H1 (cell line): ENCODE data around the gene TTLL9. TPM values are rescaled to one million over a fixed set of nuclear protein-coding genes. Genes with fewer than 3 reads are reported as not detected.

Experiments used
- CTCF ChIA-PET: fragments of 300-600 bp; sonication (Branson Sonifier 250); formaldehyde crosslinking; loops from one replicate; lab custom pipeline; 2021; ENCODE audit not compliant: partially characterized antibody; lab: Charles Lee
- POLR2A ChIA-PET: fragments of 300-600 bp; sonication (Branson Sonifier 250); formaldehyde crosslinking; loops from one replicate; lab custom pipeline; 2021; ENCODE audit warnings: inconsistent platforms; ENCODE audit not compliant: partially characterized antibody; lab: Charles Lee
- DNase-seq, 2 experiments: peaks; one replicate each; pipeline versions ENCODE4 v3.0.0 to v3.0.0-alpha.2; 2010 to 2022; ENCODE audit warnings: low spot score in 2 of 2, low read depth in 1 of 2, mixed read lengths in 1 of 2
- FAIRE-seq: peaks from 2 replicates; lab custom pipeline; 2011; peaks lifted over from hg19 to GRCh38; lab: Jason Lieb, UNC
- H2AFZ ChIP-seq: 2 replicates; pipeline ENCODE4 v1.8.1; 2012; ENCODE audit warnings: low read length, inconsistent platforms
- H2AK5ac ChIP-seq: 2 replicates; pipeline ENCODE4 v1.6.1; 2013; ENCODE audit warnings: low read depth, low read length
- H2BK120ac ChIP-seq: replicated peaks from 2 replicates; pipeline ENCODE3; 2013; ENCODE audit warnings: low read depth, low read length, inconsistent platforms
- H2BK12ac ChIP-seq: 2 replicates; pipeline ENCODE4 v1.6.1; 2013; ENCODE audit warnings: low read depth, low read length
- H2BK15ac ChIP-seq: 2 replicates; pipeline ENCODE4 v1.6.1; 2013; ENCODE audit warnings: low read length
- H2BK20ac ChIP-seq: 2 replicates; pipeline ENCODE4 v1.6.1; 2013; ENCODE audit warnings: low read length
- H2BK5ac ChIP-seq: 2 replicates; pipeline ENCODE4 v1.6.1; 2013; ENCODE audit warnings: low read depth, low read length
- H3K14ac ChIP-seq: 2 replicates; pipeline ENCODE4 v1.6.1; 2013; ENCODE audit warnings: inconsistent platforms; ENCODE audit not compliant: insufficient read length
- H3K18ac ChIP-seq: 2 replicates; pipeline ENCODE4 v1.6.1; 2013; ENCODE audit warnings: low read length; ENCODE audit errors: extremely low read depth
- H3K23ac ChIP-seq: 2 replicates; pipeline ENCODE4 v1.6.1; 2013; ENCODE audit warnings: inconsistent platforms; ENCODE audit not compliant: insufficient read length
- H3K23me2 ChIP-seq: 2 replicates; pipeline ENCODE4 v1.6.1; 2013; ENCODE audit warnings: low read depth, low read length
- H3K27ac ChIP-seq: 2 replicates; pipeline ENCODE4 v1.6.1; 2011; ENCODE audit warnings: low read depth, low read length, inconsistent platforms
- H3K27me3 ChIP-seq, 4 experiments: replicated peaks in 1 of 4; 1 replicate in 1 of 4; 2 replicates in 3 of 4; pipeline versions ENCODE4 v1.6.1 to v1.8.1; 2011 to 2013; ENCODE audit warnings: low read length in 3 of 4, mild to moderate bottlenecking in 3 of 4, inconsistent platforms in 2 of 4, mixed read lengths in 2 of 4, moderate library complexity in 1 of 4; ENCODE audit not compliant: control insufficient read depth in 3 of 4, insufficient read depth in 3 of 4; ENCODE audit errors: extremely low read depth in 1 of 4
- H3K36me3 ChIP-seq, 4 experiments: 2 replicates each; pipeline versions ENCODE4 v1.6.1 to v1.8.1; 2011 to 2013; ENCODE audit warnings: mild to moderate bottlenecking in 4 of 4, low read length in 3 of 4, moderate library complexity in 2 of 4, control low read depth in 1 of 4, inconsistent platforms in 1 of 4; ENCODE audit not compliant: insufficient read depth in 4 of 4, control insufficient read depth in 2 of 4
- H3K4ac ChIP-seq: replicated peaks from 2 replicates; pipeline ENCODE3; 2013; ENCODE audit warnings: low read length, low read depth, mixed read lengths, inconsistent platforms; ENCODE audit not compliant: insufficient read length
- H3K4me1 ChIP-seq, 4 experiments: replicated peaks in 1 of 4; 1 replicate in 1 of 4; 2 replicates in 3 of 4; pipeline versions ENCODE4 v1.6.1 to v1.8.1; 2011 to 2013; ENCODE audit warnings: low read length in 3 of 4, inconsistent platforms in 2 of 4, mixed read lengths in 1 of 4; ENCODE audit not compliant: insufficient read depth in 4 of 4, control insufficient read depth in 3 of 4
- H3K4me2 ChIP-seq, 2 experiments: 2 replicates each; pipeline versions ENCODE4 v1.6.1 to v1.8.1; 2011 to 2013; ENCODE audit warnings: low read depth in 2 of 2, low read length in 2 of 2, control low read depth in 1 of 2, inconsistent platforms in 1 of 2, mild to moderate bottlenecking in 1 of 2; ENCODE audit not compliant: insufficient read depth in 1 of 2
- H3K4me3 ChIP-seq, 4 experiments: fragments of 200-600, 300-600 bp in 1 of 4; sonication (generic), shearing (Covaris generic), sonication (Bioruptor Twin) in 1 of 4; 2 replicates each; pipeline versions ENCODE4 v1.5.1 to v1.8.1; 2011 to 2016; ENCODE audit warnings: low read length in 4 of 4, low read depth in 3 of 4, control low read depth in 2 of 4, inconsistent platforms in 2 of 4, mild to moderate bottlenecking in 2 of 4, mixed read lengths in 1 of 4, moderate library complexity in 1 of 4; ENCODE audit not compliant: insufficient read depth in 2 of 4; ENCODE audit errors: extremely low read depth in 1 of 4
- H3K56ac ChIP-seq: replicated peaks from 2 replicates; pipeline ENCODE3; 2013; ENCODE audit warnings: low read depth, mild to moderate bottlenecking, mixed read lengths, low read length, inconsistent platforms; ENCODE audit not compliant: insufficient read length
- H3K79me1 ChIP-seq: 2 replicates; pipeline ENCODE4 v1.6.1; 2013; ENCODE audit warnings: low read depth, low read length, control low read depth
- H3K79me2 ChIP-seq, 2 experiments: 2 replicates each; pipeline versions ENCODE4 v1.6.1 to v1.8.1; 2012 to 2013; ENCODE audit warnings: low read length in 2 of 2, mild to moderate bottlenecking in 2 of 2, inconsistent platforms in 1 of 2; ENCODE audit not compliant: insufficient read depth in 2 of 2, control insufficient read depth in 1 of 2
- H3K9ac ChIP-seq, 4 experiments: replicated peaks in 1 of 4; 1 replicate in 1 of 4; 2 replicates in 3 of 4; pipeline versions ENCODE4 v1.6.1 to v1.8.1; 2011 to 2013; ENCODE audit warnings: low read depth in 3 of 4, low read length in 3 of 4, control low read depth in 2 of 4, mild to moderate bottlenecking in 2 of 4, moderate library complexity in 2 of 4, inconsistent platforms in 1 of 4; ENCODE audit errors: extremely low read depth in 1 of 4
- H3K9me3 ChIP-seq, 2 experiments: 2 replicates each; pipeline versions ENCODE4 v1.6.1 to v1.8.1; 2012 to 2013; ENCODE audit warnings: mild to moderate bottlenecking in 2 of 2, moderate library complexity in 2 of 2, control low read depth in 1 of 2, inconsistent platforms in 1 of 2, low read depth in 1 of 2, low read length in 1 of 2, mixed read lengths in 1 of 2; ENCODE audit not compliant: insufficient read depth in 2 of 2
- H4K20me1 ChIP-seq, 2 experiments: replicated peaks in 1 of 2; 2 replicates each; pipeline versions ENCODE3 to v1.8.1; 2011 to 2013; ENCODE audit warnings: inconsistent platforms in 2 of 2, low read length in 2 of 2, mild to moderate bottlenecking in 1 of 2; ENCODE audit not compliant: insufficient read depth in 2 of 2, control insufficient read depth in 1 of 2
- H4K5ac ChIP-seq: 2 replicates; pipeline ENCODE4 v1.6.1; 2013; ENCODE audit warnings: low read length, low read depth, mixed read lengths, inconsistent platforms; ENCODE audit not compliant: insufficient read length
- H4K8ac ChIP-seq: 2 replicates; pipeline ENCODE4 v1.8.0; 2013; ENCODE audit warnings: mild to moderate bottlenecking, moderate library complexity, low read length, inconsistent platforms; ENCODE audit not compliant: insufficient read depth; ENCODE audit errors: extremely low read depth
- H4K91ac ChIP-seq: replicated peaks from 2 replicates; pipeline ENCODE3; 2013; ENCODE audit warnings: low read length, mixed read lengths, inconsistent platforms; ENCODE audit not compliant: insufficient read length
- BCL11A ChIP-seq, 2 experiments: IDR thresholded peaks; one replicate each; pipeline ENCODE4 v1.6.1; 2011; ENCODE audit warnings: low read depth in 2 of 2, low read length in 2 of 2, mild to moderate bottlenecking in 2 of 2
- CBX5 ChIP-seq: fragments of 300-800, 300-1000 bp; sonication (generic); IDR thresholded peaks from 2 replicates; pipeline ENCODE4 v1.7.1; 2016; ENCODE audit warnings: antibody characterized with exemption, low read length, low read depth
- CTCF ChIP-seq, 3 experiments: IDR thresholded peaks; 1 replicate in 2 of 3; 2 replicates in 1 of 3; pipeline versions ENCODE4 v1.5.1 to v1.6.1; 2011; ENCODE audit warnings: low read length in 3 of 3, mild to moderate bottlenecking in 3 of 3, inconsistent platforms in 2 of 3, low read depth in 1 of 3, moderate library complexity in 1 of 3; ENCODE audit not compliant: insufficient read depth in 1 of 3; ENCODE audit errors: control extremely low read depth in 1 of 3
- JUND ChIP-seq: IDR thresholded peaks from 2 replicates; pipeline ENCODE4 v1.6.1; 2011; ENCODE audit warnings: mild to moderate bottlenecking, improper control_type of control experiment, low read length
- MAX ChIP-seq: IDR thresholded peaks from 2 replicates; pipeline ENCODE4 v1.6.1; 2012; ENCODE audit warnings: inconsistent platforms
- RAD21 ChIP-seq, 2 experiments: IDR thresholded peaks in 1 of 2; conservative IDR thresholded peaks in 1 of 2; 2 replicates each; pipeline ENCODE4 v1.6.1; 2011; ENCODE audit warnings: low read depth in 2 of 2, low read length in 2 of 2, improper control_type of control experiment in 1 of 2, inconsistent platforms in 1 of 2, mild to moderate bottlenecking in 1 of 2, moderate library complexity in 1 of 2
- SP4 ChIP-seq: IDR thresholded peaks from 2 replicates; pipeline ENCODE4 v1.6.1; 2012; ENCODE audit warnings: low read length, inconsistent platforms
- TBP ChIP-seq: IDR thresholded peaks from 2 replicates; pipeline ENCODE4 v1.6.1; 2011; ENCODE audit warnings: low read depth, low read length, improper control_type of control experiment
- WGBS, 2 experiments: shearing (Covaris generic) in 1 of 2; methylation state at CpG; one replicate each; pipeline versions ENCODE4 v1.1.6 to v1.1.7; 2013 to 2015; ENCODE audit warnings: low lambda C conversion rate in 2 of 2, mixed read lengths in 2 of 2, inconsistent platforms in 1 of 2, low coverage in 1 of 2, missing lambda C conversion rate in 1 of 2; ENCODE audit not compliant: insufficient replicate concordance in 2 of 2, insufficient coverage in 1 of 2, insufficient read length in 1 of 2; ENCODE audit errors: extremely low coverage in 1 of 2, missing lambda C conversion rate in 1 of 2; 5-methylcytosine and 5-hydroxymethylcytosine counted together
- polyA plus RNA-seq, 7 experiments: library from polyadenylated mRNA; depleted of rRNA in 3 of 7; stranded (reverse) in 5 of 7; unstranded in 2 of 7; fragments of >200 nt in 5 of 7; fragments of 200-250 nt in 2 of 7; gene quantifications; 1 replicate in 5 of 7; 2 replicates in 1 of 7; 4 replicates in 1 of 7; pipeline versions ENCODE4 v1.2.1 to v1.2.3, GENCODE V29; 2011 to 2013; ENCODE audit warnings: missing spikeins in 2 of 7, mixed read lengths in 2 of 7
- total RNA-seq: library from RNA; stranded (reverse); fragmentation: NEBNext Ultra II Directional; extraction: Animal tissue kit (Norgen Biotek cat#: 25700); gene quantifications from 2 replicates; pipeline ENCODE4 v1.2.1, GENCODE V29; 2021

TTLL9 gene
- total and polyA plus RNA-seq, 2 of the 8 experiments (the other 6 are each of a cell fraction or from before 2014, with no cell fraction given) = 0.06 TPM; not detected in 1

GRCh38 chr20:31872406-31872805, 2.0 kb downstream of the TTLL9 start:
- TF ChIP-seq JUND (no peak), RAD21 (IDR thresholded peaks at IDR 0.05 in 1 of 2, conservative IDR thresholded peaks at IDR 0.05 in 1 of 2; ENCODE audit: low read depth in 2 of 2, low read length in 2 of 2) (no peak), MAX (no peak), CBX5 (no peak), CTCF (IDR thresholded peaks at IDR 0.05; ENCODE audit: control extremely low read depth in 1 of 3, insufficient read depth in 1 of 3, low read depth in 1 of 3, low read length in 3 of 3) (no peak), BCL11A (IDR thresholded peaks at IDR 0.05; ENCODE audit: low read depth in 2 of 2, low read length in 2 of 2) (no peak), SP4 (no peak), TBP (no peak)
- ChIA-PET CTCF (interaction anchor here (0.6 to 2.5 kb wide), 12 partner anchors 10 to 159 kb away, joined by 3 to 12 read pairs (median 4); no protein-coding TSS in a partner anchor), POLR2A (interaction anchor here (0.9 to 1.2 kb wide), 3 partner anchors 8 to 96 kb away, joined by 3 to 4 read pairs (median 3); partner anchors contain the start of gene XKR7)
- no peak for FAIRE-seq
- Histone ChIP-seq H3K14ac (no peak overlapping the region), H4K5ac (no peak overlapping the region), H3K56ac (no peak overlapping the region), H3K9me3 (no peaks in the 10 kb centered on the region), H4K91ac (no peak overlapping the region), H3K18ac (no peak overlapping the region), H2AK5ac (no peak overlapping the region), H3K9ac (no peak overlapping the region), H2AFZ (no peak overlapping the region), H3K4me3 (no peak overlapping the region), H2BK20ac (no peak overlapping the region), H4K8ac (no peak overlapping the region), H2BK5ac (no peak overlapping the region), H2BK15ac (no peak overlapping the region), H2BK120ac (no peak overlapping the region), H3K23me2 (peaks cover 9% of the 10 kb centered on the region), H4K20me1 (peaks cover 0 to 6% of the 10 kb centered on the region in 2 experiments), H2BK12ac (no peak overlapping the region), H3K4me1 (peaks cover 0 to 12% (median 6%) of the 10 kb centered on the region in 4 experiments; a peak in 6 of 7 replicates), H3K4ac (no peak overlapping the region), H3K4me2 (no peak overlapping the region), H3K23ac (no peak overlapping the region), H3K27me3 (peaks cover 19 to 32% (median 29%) of the 10 kb centered on the region in 4 experiments), H3K79me2 (no peaks in the 10 kb centered on the region), H3K27ac (no peak overlapping the region), H3K79me1 (no peaks in the 10 kb centered on the region), H3K36me3 (no peaks in the 10 kb centered on the region)
- DNase-seq = no peak
- 94% methylated on average over 6 of the region's 6 CpGs; no CpG with 5 or more reads in 1 of the 2 experiments for WGBS, 2 experiments
